HUES48 (cell line): ENCODE results near the gene CLASP1.
"Not testable (repeated sequence)": the region's sequence is repeated elsewhere in the genome, so short reads cannot be mapped to it uniquely, and the experiment has no call there.

Source experiments
- H3K27ac ChIP-seq: one replicate; pipeline ENCODE4 v1.7.0; 2013; ENCODE audit warnings: low read depth, low read length, inconsistent platforms
- H3K27me3 ChIP-seq: 2 replicates; pipeline ENCODE4 v1.6.1; 2013; ENCODE audit warnings: mild to moderate bottlenecking, low read length; ENCODE audit not compliant: control insufficient read depth, insufficient read depth
- H3K36me3 ChIP-seq: 2 replicates; pipeline ENCODE4 v1.6.1; 2013; ENCODE audit warnings: low read length; ENCODE audit not compliant: control insufficient read depth, insufficient read depth
- H3K4me1 ChIP-seq: 2 replicates; pipeline ENCODE4 v1.6.1; 2013; ENCODE audit warnings: mild to moderate bottlenecking, low read length; ENCODE audit not compliant: control insufficient read depth, insufficient read depth
- H3K4me3 ChIP-seq: 2 replicates; pipeline ENCODE4 v1.5.1; 2013; ENCODE audit warnings: mild to moderate bottlenecking, low read depth, low read length
- H3K9ac ChIP-seq: 2 replicates; pipeline ENCODE4 v1.6.1; 2013; ENCODE audit warnings: mild to moderate bottlenecking, low read depth, low read length, moderate library complexity
- H3K9me3 ChIP-seq: 2 replicates; pipeline ENCODE4 v1.6.1; 2013; ENCODE audit warnings: low read length; ENCODE audit not compliant: control insufficient read depth, insufficient read depth

CLASP1 gene

DNA sequence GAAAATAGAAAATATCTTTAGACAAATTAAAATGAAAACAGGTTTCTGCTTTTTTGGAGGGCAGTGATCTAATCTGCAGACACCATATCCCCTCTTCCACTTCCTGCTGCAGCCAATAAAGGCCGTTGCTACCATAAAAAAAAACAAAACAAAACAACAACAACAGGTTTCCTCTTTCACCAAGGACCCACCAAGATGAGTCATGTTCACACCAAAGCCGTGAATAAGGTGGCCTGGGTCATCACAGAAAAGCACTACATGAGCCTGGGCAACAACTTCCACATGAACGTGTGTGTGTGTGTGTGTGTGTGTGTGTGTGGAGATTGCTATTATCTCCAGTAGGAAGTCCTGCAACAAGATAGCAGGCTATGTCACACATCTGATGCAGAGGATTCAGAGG, 339.5 kb downstream of the CLASP1 start:
- no peak overlapping the region for H3K27ac ChIP-seq
- no peaks in the 10 kb centered on the region for H3K4me1 ChIP-seq
- H3K36me3 ChIP-seq = no peaks in the 10 kb centered on the region
- H3K9me3 ChIP-seq = no peaks in the 10 kb centered on the region
- H3K27me3 ChIP-seq = no peaks in the 10 kb centered on the region
- no peak overlapping the region for H3K4me3 ChIP-seq
- H3K9ac ChIP-seq = no peak overlapping the region

DNA sequence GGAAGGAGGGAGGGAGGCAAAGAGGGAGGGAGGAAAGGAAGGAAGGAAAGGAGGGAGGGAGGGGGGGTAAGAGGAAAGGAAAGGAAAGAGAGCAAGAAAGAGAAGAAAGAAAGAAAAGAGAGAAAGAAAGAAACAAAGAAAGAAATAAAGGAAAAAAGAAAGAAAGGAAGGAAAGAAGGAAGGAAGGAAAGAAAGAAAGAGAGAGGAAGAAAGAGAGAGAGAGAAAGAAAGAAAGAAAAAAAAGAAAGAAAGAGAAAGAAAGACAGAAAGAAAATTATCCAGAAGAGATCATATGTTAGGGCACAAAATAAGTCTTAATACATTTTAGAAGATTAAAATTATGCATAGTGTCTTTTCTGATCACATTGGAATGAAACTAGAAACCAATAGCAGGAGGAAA, 339.9 kb downstream of the CLASP1 start:
- Histone ChIP-seq H3K9me3 (no peaks in the 10 kb centered on the region), H3K27me3 (no peaks in the 10 kb centered on the region), H3K27ac (no peak overlapping the region), H3K36me3 (no peaks in the 10 kb centered on the region), H3K4me1 (no peaks in the 10 kb centered on the region), H3K4me3 (no peak overlapping the region), H3K9ac (no peak overlapping the region)

DNA sequence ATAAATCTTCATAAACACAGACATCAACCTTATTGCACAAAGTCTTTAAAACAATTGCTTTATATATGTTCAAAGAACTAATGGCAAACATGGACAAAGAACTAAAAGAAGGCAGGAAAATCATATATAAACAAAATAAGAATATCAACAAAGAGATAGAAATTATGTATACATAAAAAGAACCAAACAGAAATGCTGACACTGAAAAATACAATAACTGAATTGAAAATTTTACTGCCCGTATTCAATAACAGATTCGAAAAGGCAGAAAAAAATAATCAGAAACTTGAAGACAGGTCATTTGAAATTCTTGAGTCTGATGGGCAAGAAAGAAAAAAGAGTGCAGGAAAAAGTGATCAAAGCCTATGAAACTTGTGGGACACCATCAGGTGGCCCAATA, 342.2 kb downstream of the CLASP1 start:
- H3K9me3 ChIP-seq = no peaks in the 10 kb centered on the region
- H3K27me3 ChIP-seq = no peaks in the 10 kb centered on the region
- no peak overlapping the region for H3K27ac ChIP-seq
- no peak overlapping the region for H3K4me3 ChIP-seq
- no peaks in the 10 kb centered on the region for H3K4me1 ChIP-seq
- no peak overlapping the region for H3K9ac ChIP-seq
- no peaks in the 10 kb centered on the region for H3K36me3 ChIP-seq

DNA sequence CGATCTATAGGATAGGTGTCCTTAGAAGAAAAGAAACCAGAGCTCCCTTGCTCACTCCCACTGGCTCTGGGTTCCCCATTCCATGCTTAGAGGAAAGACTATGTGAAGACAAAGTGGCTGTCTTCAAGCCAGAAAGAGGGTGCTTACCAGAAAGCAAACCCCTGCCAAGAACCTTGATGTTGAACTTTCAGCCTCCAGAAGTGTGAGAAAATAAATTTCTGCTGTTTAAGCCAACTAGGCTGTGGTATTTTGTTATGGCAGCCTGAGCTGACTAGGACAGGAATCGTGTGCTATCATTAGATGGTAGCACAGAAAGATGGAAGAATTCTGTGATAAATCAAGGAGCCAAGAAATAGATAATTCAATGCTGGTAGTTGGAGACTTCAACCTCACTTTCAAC, 344.3 kb downstream of the CLASP1 start:
- no peaks in the 10 kb centered on the region for H3K27me3 ChIP-seq
- H3K36me3 ChIP-seq = no peaks in the 10 kb centered on the region
- no peaks in the 10 kb centered on the region for H3K4me1 ChIP-seq
- H3K9ac ChIP-seq = no peak overlapping the region
- H3K9me3 ChIP-seq = no peaks in the 10 kb centered on the region
- H3K4me3 ChIP-seq = no peak overlapping the region
- H3K27ac ChIP-seq = no peak overlapping the region

DNA sequence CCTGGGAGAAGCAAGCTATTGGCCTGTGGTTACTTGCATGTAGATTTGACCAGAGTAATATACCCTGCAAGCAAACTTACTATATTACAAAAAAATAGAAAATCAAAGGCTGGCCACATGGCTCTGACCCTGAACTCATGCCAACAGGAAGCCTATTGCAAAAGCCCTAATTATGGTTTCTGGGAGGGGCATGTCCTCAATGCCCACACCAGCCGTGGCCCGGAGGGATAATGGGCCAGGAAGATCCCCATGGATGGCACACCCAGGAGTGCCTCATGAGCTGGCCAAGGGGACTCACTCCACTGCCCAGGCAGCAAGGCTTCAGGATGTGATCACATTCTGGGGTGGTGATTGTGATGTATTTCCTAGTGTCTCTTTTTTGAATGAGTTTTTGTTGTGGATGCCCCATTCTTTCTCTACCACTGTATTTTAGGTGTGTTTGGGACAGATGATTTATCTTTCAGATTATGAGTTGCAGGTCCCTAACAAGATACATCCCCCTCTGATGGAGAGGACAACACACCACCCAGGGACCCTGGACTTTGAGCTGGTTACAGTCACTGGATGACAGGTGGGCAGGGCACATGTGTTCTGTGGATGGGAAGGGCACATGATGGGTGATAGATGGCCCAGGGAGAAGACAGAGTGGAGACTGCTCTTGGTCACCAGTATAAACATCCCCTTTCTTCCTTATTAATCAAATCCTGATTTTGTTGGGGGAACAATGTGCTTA, 345.6 kb downstream of the CLASP1 start:
- Histone ChIP-seq H3K27ac (no peak overlapping the region), H3K4me1 (no peaks in the 10 kb centered on the region), H3K27me3 (no peaks in the 10 kb centered on the region), H3K4me3 (no peak overlapping the region), H3K9ac (no peak overlapping the region), H3K9me3 (no peaks in the 10 kb centered on the region), H3K36me3 (no peaks in the 10 kb centered on the region)

DNA sequence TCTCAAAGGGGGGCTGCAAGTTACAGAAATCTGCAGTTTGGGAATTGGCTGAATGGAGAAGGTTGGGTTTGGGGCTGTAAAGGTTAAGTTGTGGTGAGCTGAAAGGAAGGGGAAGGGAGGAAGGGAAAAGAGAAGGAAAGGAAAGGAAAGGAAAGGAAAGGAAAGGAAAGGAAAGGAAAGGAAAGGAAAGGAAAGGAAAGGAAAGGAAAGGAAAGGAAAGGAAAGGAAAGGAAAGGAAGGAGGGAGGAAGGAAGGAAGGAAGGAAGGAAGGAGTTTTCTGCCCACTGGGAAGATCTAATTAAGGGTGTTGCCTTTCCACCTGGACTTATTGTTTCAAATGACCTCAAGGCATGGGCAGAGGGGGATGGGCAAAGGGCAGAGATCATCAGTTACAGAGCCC, 348.1 kb downstream of the CLASP1 start:
- not testable (repeated sequence) for H3K27ac ChIP-seq, H3K36me3 ChIP-seq, H3K4me1 ChIP-seq, H3K4me3 ChIP-seq, H3K9me3 ChIP-seq, H3K9ac ChIP-seq, H3K27me3 ChIP-seq

DNA sequence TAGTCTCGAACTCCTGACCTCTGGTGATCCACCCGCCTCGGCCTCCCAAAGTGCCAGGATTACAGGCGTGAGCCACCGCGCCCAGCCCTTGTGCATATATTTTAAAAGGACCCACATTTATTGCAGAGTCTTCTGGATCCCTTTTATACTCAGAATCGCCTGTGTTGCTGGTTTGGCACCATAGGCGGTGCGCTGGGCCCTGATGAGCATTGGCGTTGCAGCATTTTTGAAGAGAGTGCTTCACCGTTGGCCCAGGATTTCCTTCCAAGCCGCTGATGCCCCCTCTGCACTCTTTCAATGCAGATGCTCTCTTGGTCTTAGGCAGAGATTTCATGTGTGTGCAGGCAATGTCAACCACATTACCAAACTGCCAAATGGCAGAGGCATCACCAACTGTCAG, 350.8 kb downstream of the CLASP1 start:
- Histone ChIP-seq H3K27me3 (no peaks in the 10 kb centered on the region), H3K9me3 (no peaks in the 10 kb centered on the region), H3K9ac (no peak overlapping the region), H3K27ac (no peak overlapping the region), H3K36me3 (no peaks in the 10 kb centered on the region), H3K4me1 (no peaks in the 10 kb centered on the region), H3K4me3 (no peak overlapping the region)

DNA sequence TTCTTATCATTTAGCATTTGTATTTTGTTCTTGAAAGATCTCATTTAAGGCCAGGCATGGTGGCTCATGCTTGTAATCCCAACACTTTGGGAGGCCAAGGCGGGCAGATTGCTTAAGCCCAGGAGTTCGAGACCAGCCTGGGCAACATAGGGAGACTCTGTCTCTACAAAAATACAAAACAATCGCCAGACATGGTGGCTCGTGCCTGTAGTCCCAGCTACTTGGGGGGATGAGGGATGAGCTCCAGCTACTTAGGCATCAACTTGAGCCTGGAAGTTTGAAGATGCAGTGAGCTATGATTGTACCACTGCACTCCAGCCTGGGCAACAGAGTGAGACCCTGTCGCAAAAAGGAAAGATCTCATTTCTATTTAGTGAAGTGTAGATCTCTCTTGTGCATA, 351.4 kb downstream of the CLASP1 start:
- not testable (repeated sequence) for H3K4me3 ChIP-seq, H3K27ac ChIP-seq, H3K9ac ChIP-seq, H3K9me3 ChIP-seq, H3K4me1 ChIP-seq, H3K36me3 ChIP-seq, H3K27me3 ChIP-seq

DNA sequence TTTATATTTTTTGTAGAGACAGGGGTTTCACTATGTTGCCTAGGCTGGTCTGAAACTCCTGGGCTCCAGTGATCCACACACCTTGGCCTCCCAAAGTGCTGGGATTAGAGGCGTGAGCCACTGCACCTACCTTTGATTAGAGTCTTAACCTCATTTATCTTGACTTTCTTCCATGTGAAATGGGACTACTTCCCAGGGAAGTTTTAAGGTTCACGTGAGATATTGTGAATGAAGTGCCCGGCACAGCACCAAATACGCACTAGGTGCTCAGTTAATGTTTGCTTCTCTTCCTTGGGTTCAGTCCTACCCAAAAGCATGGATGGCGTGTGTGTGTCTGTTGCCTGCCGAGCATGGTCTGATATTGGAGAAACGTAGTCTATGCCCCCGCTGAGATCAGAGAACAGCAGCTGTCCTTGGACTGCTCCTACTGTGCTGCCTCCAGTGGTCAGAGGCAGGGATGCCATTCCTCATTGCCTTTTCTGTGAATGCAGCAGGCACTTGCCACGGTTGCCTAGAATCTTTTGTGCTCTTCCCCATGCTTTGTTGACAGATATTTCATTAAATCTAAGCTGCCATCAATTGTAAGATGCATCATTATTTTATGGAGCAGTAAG, 351.9 kb downstream of the CLASP1 start:
- H3K9me3 ChIP-seq = no peaks in the 10 kb centered on the region
- no peaks in the 10 kb centered on the region for H3K36me3 ChIP-seq
- H3K9ac ChIP-seq = no peak overlapping the region
- no peak overlapping the region for H3K4me3 ChIP-seq
- H3K27ac ChIP-seq = no peak overlapping the region
- no peaks in the 10 kb centered on the region for H3K27me3 ChIP-seq
- H3K4me1 ChIP-seq = no peaks in the 10 kb centered on the region

DNA sequence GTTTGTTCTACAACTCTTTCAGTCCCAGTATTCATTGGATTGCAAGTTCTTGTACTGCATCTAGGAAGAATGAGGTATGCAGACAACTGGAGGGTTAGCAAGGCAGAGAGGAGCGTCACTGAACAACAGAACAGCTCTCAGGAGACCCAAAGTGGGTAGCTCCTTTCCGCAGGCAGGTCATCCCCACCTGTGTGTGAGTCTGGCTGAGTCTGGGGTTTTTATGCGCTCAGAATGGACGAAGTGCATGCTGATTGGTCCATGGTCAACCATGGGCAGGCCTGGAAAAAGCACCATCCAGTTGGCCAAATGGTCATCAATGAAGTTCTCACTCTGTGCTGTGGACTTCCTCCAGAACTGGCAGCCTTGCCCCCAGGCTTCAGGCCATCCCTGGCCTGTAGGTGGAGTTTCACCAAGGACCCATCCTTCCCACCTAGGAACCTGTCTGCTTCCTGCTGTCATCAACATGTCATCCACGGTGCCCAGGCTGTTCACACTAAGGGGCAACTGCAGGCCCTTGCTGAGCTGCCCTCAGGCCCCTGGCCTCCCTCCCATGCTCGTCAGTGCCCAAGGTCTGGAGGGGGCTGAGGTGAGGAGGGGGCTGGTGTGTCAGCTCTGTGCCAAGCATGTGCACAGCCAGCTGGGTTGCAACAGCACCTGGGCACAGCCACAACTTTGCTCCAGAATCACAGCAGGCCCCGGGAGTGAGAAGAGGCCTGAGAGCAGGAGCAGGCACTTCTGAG, 353.2 kb downstream of the CLASP1 start:
- H3K4me3 ChIP-seq = no peak overlapping the region
- H3K36me3 ChIP-seq = no peaks in the 10 kb centered on the region
- no peaks in the 10 kb centered on the region for H3K27me3 ChIP-seq
- no peaks in the 10 kb centered on the region for H3K9me3 ChIP-seq
- no peak overlapping the region for H3K9ac ChIP-seq
- no peak overlapping the region for H3K27ac ChIP-seq
- H3K4me1 ChIP-seq = no peaks in the 10 kb centered on the region
